Measurements from ENCODE around the gene FBLN5. TPM values are rescaled to one million over a fixed set of nuclear protein-coding genes. Genes with fewer than 3 reads are reported as not detected.

Gene FBLN5
- polyA plus RNA-seq, 3 donors, result 0.16 TPM; not detected in 2

DNA sequence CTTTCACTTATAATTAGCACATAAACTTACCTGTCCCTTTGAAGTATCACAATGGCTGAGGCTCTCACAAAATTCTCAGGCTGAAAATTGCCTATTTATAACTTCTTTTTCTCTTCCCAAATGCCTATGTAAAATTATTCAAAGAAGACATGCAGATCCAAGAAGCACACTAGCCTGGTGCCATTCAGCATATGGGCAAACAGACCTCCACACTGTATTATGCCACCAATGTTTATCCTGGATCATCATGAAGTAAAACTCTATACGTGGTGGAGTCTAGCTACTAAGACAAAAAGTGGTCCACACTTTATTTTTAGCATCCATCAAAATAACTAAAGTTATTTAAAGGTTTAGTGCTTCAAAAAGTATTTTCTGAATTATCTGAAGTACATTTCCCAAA, 95.9 kb downstream of the FBLN5 start:
- intact Hi-C loops (cut with micrococcal nuclease), result no loop called here
- H2AFZ ChIP-seq (ENCODE audit: insufficient read depth, low read depth, low read length, poor library complexity, severe bottlenecking), result no peak overlapping the region
- H3K4me2 ChIP-seq (replicated peaks; ENCODE audit: extremely low read depth, low read length, poor library complexity, severe bottlenecking), result no peak overlapping the region
- no peaks in the 10 kb centered on the region for H3K9me3 ChIP-seq (replicated peaks in 1 of 2; ENCODE audit: control insufficient read depth in 1 of 2, insufficient read depth in 1 of 2, low read length in 2 of 2)
- H3K36me3 Mint-ChIP-seq, result no peaks in the 10 kb centered on the region
- H3K27ac Mint-ChIP-seq, result no peak overlapping the region
- H3K4me1 ChIP-seq (ENCODE audit: control insufficient read depth in 1 of 2, insufficient read depth in 2 of 2, low read length in 2 of 2), result peaks cover 0 to 7% of the 10 kb centered on the region in 2 donors
- no peaks in the 10 kb centered on the region for H4K20me1 ChIP-seq (ENCODE audit: insufficient read depth, low read length)
- no peaks in the 10 kb centered on the region for H3K36me3 ChIP-seq (replicated peaks in 1 of 2; ENCODE audit: control insufficient read depth in 1 of 2, insufficient read depth in 2 of 2, low read length in 2 of 2)
- DNase-seq, result no peak
- no peaks in the 10 kb centered on the region for H3K79me2 ChIP-seq (ENCODE audit: insufficient read depth, low read length)
- no peaks in the 10 kb centered on the region for H3K9me3 Mint-ChIP-seq
- peaks cover 7% of the 10 kb centered on the region for H3K4me1 Mint-ChIP-seq
- TF ChIP-seq, protein P1, sequence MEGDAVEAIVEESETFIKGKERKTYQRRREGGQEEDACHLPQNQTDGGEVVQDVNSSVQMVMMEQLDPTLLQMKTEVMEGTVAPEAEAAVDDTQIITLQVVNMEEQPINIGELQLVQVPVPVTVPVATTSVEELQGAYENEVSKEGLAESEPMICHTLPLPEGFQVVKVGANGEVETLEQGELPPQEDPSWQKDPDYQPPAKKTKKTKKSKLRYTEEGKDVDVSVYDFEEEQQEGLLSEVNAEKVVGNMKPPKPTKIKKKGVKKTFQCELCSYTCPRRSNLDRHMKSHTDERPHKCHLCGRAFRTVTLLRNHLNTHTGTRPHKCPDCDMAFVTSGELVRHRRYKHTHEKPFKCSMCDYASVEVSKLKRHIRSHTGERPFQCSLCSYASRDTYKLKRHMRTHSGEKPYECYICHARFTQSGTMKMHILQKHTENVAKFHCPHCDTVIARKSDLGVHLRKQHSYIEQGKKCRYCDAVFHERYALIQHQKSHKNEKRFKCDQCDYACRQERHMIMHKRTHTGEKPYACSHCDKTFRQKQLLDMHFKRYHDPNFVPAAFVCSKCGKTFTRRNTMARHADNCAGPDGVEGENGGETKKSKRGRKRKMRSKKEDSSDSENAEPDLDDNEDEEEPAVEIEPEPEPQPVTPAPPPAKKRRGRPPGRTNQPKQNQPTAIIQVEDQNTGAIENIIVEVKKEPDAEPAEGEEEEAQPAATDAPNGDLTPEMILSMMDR (IDR thresholded peaks at IDR 0.05), result no peak
- no peak overlapping the region for H3K4me3 Mint-ChIP-seq
- H3K9ac ChIP-seq (ENCODE audit: insufficient read depth, low read length, poor library complexity, severe bottlenecking), result no peak overlapping the region
- H3K27me3 Mint-ChIP-seq (ENCODE audit: low read depth in 3 of 3), result peaks cover 3 to 5% (median 4%) of the 10 kb centered on the region in 3 donors
- no peaks in the 10 kb centered on the region for H3K27me3 ChIP-seq (ENCODE audit: control insufficient read depth in 2 of 2, insufficient read depth in 2 of 2, low read length in 2 of 2)
- no CpG with 5 or more reads among the region's 1 CpG for WGBS (ENCODE audit: insufficient coverage)
- H3K4me3 ChIP-seq (replicated peaks in 1 of 3; ENCODE audit: low read depth in 2 of 3, low read length in 3 of 3), result no peak overlapping the region
- no peak overlapping the region for H3K27ac ChIP-seq (ENCODE audit: low read depth in 1 of 2, low read length in 2 of 2)

DNA sequence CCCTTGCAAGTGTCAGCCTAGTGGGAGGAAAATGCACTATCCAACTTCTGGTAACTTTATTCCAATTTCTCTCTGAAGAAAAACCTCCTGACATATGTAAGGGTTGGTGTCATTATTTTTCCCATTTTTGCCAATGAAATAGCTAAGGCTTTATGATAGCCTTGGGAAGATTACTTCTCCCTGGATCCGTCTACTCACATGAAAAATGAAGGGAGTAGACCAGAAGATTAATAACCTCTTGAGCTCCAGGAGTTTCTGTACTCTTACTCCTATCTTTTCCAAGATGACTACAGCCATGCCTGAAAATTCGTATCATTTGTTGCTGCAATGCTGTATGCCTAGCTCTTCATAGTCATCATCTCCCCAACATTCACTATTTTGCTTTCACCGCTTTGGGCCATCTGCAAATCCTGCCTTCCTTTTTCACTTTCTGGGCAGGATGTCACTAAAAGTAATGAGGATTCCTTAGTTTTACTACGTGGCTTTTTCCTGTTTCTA, 98.9 kb downstream of the FBLN5 start:
- Histone ChIP-seq H3K4me2 (replicated peaks; ENCODE audit: extremely low read depth, low read length, poor library complexity, severe bottlenecking) (no peak overlapping the region), H3K9ac (ENCODE audit: insufficient read depth, low read length, poor library complexity, severe bottlenecking) (no peak overlapping the region), H3K79me2 (ENCODE audit: insufficient read depth, low read length) (no peaks in the 10 kb centered on the region), H3K36me3 (replicated peaks in 1 of 2; ENCODE audit: control insufficient read depth in 1 of 2, insufficient read depth in 2 of 2, low read length in 2 of 2) (no peaks in the 10 kb centered on the region), H3K27me3 (ENCODE audit: control insufficient read depth in 2 of 2, insufficient read depth in 2 of 2, low read length in 2 of 2) (no peaks in the 10 kb centered on the region), H3K4me1 (ENCODE audit: control insufficient read depth in 1 of 2, insufficient read depth in 2 of 2, low read length in 2 of 2) (peaks cover 0 to 7% of the 10 kb centered on the region in 2 donors), H2AFZ (ENCODE audit: insufficient read depth, low read depth, low read length, poor library complexity, severe bottlenecking) (no peak overlapping the region), H3K9me3 (replicated peaks in 1 of 2; ENCODE audit: control insufficient read depth in 1 of 2, insufficient read depth in 1 of 2, low read length in 2 of 2) (no peaks in the 10 kb centered on the region), H3K4me3 (replicated peaks in 1 of 3; ENCODE audit: low read depth in 2 of 3, low read length in 3 of 3) (no peak overlapping the region), H3K27ac (ENCODE audit: low read depth in 1 of 2, low read length in 2 of 2) (no peak overlapping the region), H4K20me1 (ENCODE audit: insufficient read depth, low read length) (no peaks in the 10 kb centered on the region)
- intact Hi-C loops (cut with micrococcal nuclease), result no loop called here
- Mint-ChIP-seq H3K27me3 (ENCODE audit: low read depth in 3 of 3) (peaks cover 2 to 5% (median 3%) of the 10 kb centered on the region in 3 donors), H3K9me3 (peaks cover 0 to 2% (median 0%) of the 10 kb centered on the region in 7 donors), H3K4me1 (peaks cover 7% of the 10 kb centered on the region), H3K4me3 (no peak overlapping the region), H3K36me3 (no peaks in the 10 kb centered on the region), H3K27ac (no peak overlapping the region)
- TF ChIP-seq, protein P1 (IDR thresholded peaks at IDR 0.05), result no peak
- no peak for DNase-seq
- WGBS (ENCODE audit: insufficient coverage), result 90% methylated on average over 2 of the region's 4 CpGs

All from CD14-positive monocyte (primary cell).